ENCODE data around the gene CRACDL.

The CRACDL gene

GRCh38 chr2:98923244-98923940 lies 12.6 kb downstream of the CRACDL start:
- Histone ChIP-seq H4K91ac (ENCODE audit: low read depth, low read length, poor library complexity) (no peak overlapping the region), H3K4me3 (ENCODE audit: low read length in 2 of 2) (no peak overlapping the region), H2AFZ (ENCODE audit: low read length) (no peak overlapping the region), H3K79me1 (ENCODE audit: low read depth, low read length) (no peaks in the 10 kb centered on the region), H2BK120ac (ENCODE audit: low read depth, low read length) (no peak overlapping the region), H2AK5ac (ENCODE audit: low read depth, low read length) (no peak overlapping the region), H2BK15ac (ENCODE audit: low read length) (no peak overlapping the region), H3K4me1 (ENCODE audit: control insufficient read depth in 2 of 2, insufficient read depth in 1 of 2, low read depth in 1 of 2, low read length in 2 of 2) (no peaks in the 10 kb centered on the region), H3K4me2 (ENCODE audit: insufficient read depth, low read length, poor library complexity, severe bottlenecking) (no peak overlapping the region), H3K18ac (ENCODE audit: low read length) (no peak overlapping the region), H3K9me3 (replicated peaks in 1 of 2; ENCODE audit: control insufficient read depth in 2 of 2, insufficient read depth in 1 of 2, low read depth in 1 of 2, low read length in 2 of 2) (no peaks in the 10 kb centered on the region), H2BK12ac (ENCODE audit: low read length) (no peak overlapping the region), H3K27ac (replicated peaks; ENCODE audit: low read length) (no peak overlapping the region), H3K23ac (ENCODE audit: low read depth, low read length, poor library complexity) (no peak overlapping the region), H3K27me3 (ENCODE audit: control insufficient read depth in 3 of 3, insufficient read depth in 3 of 3, low read depth in 1 of 3, low read length in 3 of 3) (no peaks in the 10 kb centered on the region), H4K8ac (ENCODE audit: low read depth, low read length) (no peak overlapping the region), H3K9ac (ENCODE audit: low read depth, low read length, poor library complexity) (no peak overlapping the region), H3K4ac (ENCODE audit: low read length) (no peak overlapping the region), H3K36me3 (replicated peaks in 1 of 2; ENCODE audit: control insufficient read depth in 2 of 2, insufficient read depth in 2 of 2, low read length in 2 of 2) (no peaks in the 10 kb centered on the region), H2BK5ac (ENCODE audit: low read length) (no peak overlapping the region), H3K14ac (ENCODE audit: low read length) (no peak overlapping the region)
- no peak for DNase-seq (ENCODE audit: low spot score)
- no CpG with 5 or more reads among the region's 1 CpG for WGBS, 2 donors (ENCODE audit: extremely low coverage in 2 of 2, insufficient read length in 2 of 2, insufficient replicate concordance in 1 of 2)

GRCh38 chr2:98921062-98921461 lies 15.0 kb downstream of the CRACDL start:
- H3K36me3 ChIP-seq (replicated peaks in 1 of 2; ENCODE audit: control insufficient read depth in 2 of 2, insufficient read depth in 2 of 2, low read length in 2 of 2), result no peaks in the 10 kb centered on the region
- no peak overlapping the region for H4K91ac ChIP-seq (ENCODE audit: low read depth, low read length, poor library complexity)
- H3K27me3 ChIP-seq (ENCODE audit: control insufficient read depth in 3 of 3, insufficient read depth in 3 of 3, low read depth in 1 of 3, low read length in 3 of 3), result no peaks in the 10 kb centered on the region
- H3K18ac ChIP-seq (ENCODE audit: low read length), result no peak overlapping the region
- DNase-seq (ENCODE audit: low spot score), result no peak
- H4K8ac ChIP-seq (ENCODE audit: low read depth, low read length), result no peak overlapping the region
- H3K14ac ChIP-seq (ENCODE audit: low read length), result no peak overlapping the region
- no peak overlapping the region for H3K4me3 ChIP-seq (ENCODE audit: low read length in 2 of 2)
- H2AFZ ChIP-seq (ENCODE audit: low read length), result no peak overlapping the region
- WGBS, 2 donors (ENCODE audit: extremely low coverage in 2 of 2, insufficient read length in 2 of 2, insufficient replicate concordance in 1 of 2), result no CpG with 5 or more reads among the region's 9 CpGs
- no peak overlapping the region for H3K27ac ChIP-seq (replicated peaks; ENCODE audit: low read length)
- no peak overlapping the region for H3K23ac ChIP-seq (ENCODE audit: low read depth, low read length, poor library complexity)
- no peak overlapping the region for H2BK12ac ChIP-seq (ENCODE audit: low read length)
- H3K4ac ChIP-seq (ENCODE audit: low read length), result no peak overlapping the region
- no peak overlapping the region for H3K4me2 ChIP-seq (ENCODE audit: insufficient read depth, low read length, poor library complexity, severe bottlenecking)
- no peak overlapping the region for H2BK120ac ChIP-seq (ENCODE audit: low read depth, low read length)
- no peak overlapping the region for H2AK5ac ChIP-seq (ENCODE audit: low read depth, low read length)
- no peak overlapping the region for H3K9ac ChIP-seq (ENCODE audit: low read depth, low read length, poor library complexity)
- H2BK15ac ChIP-seq (ENCODE audit: low read length), result no peak overlapping the region
- H2BK5ac ChIP-seq (ENCODE audit: low read length), result no peak overlapping the region
- no peaks in the 10 kb centered on the region for H3K9me3 ChIP-seq (replicated peaks in 1 of 2; ENCODE audit: control insufficient read depth in 2 of 2, insufficient read depth in 1 of 2, low read depth in 1 of 2, low read length in 2 of 2)
- no peaks in the 10 kb centered on the region for H3K79me1 ChIP-seq (ENCODE audit: low read depth, low read length)
- peaks cover 0 to 6% of the 10 kb centered on the region in 2 donors for H3K4me1 ChIP-seq (ENCODE audit: control insufficient read depth in 2 of 2, insufficient read depth in 1 of 2, low read depth in 1 of 2, low read length in 2 of 2)

- no peak overlapping the region for H2AK5ac ChIP-seq (ENCODE audit: low read depth, low read length)
- DNase-seq (ENCODE audit: low spot score), result no peak
- no peak overlapping the region for H4K8ac ChIP-seq (ENCODE audit: low read depth, low read length)
- H4K91ac ChIP-seq (ENCODE audit: low read depth, low read length, poor library complexity), result no peak overlapping the region
- no peak overlapping the region for H2BK12ac ChIP-seq (ENCODE audit: low read length)
- no peaks in the 10 kb centered on the region for H3K79me1 ChIP-seq (ENCODE audit: low read depth, low read length)
- no peak overlapping the region for H2BK120ac ChIP-seq (ENCODE audit: low read depth, low read length)
- WGBS, 2 donors (ENCODE audit: extremely low coverage in 2 of 2, insufficient read length in 2 of 2, insufficient replicate concordance in 1 of 2), result no CpG with 5 or more reads among the region's 4 CpGs
- H3K36me3 ChIP-seq (replicated peaks in 1 of 2; ENCODE audit: control insufficient read depth in 2 of 2, insufficient read depth in 2 of 2, low read length in 2 of 2), result no peaks in the 10 kb centered on the region
- no peak overlapping the region for H2BK15ac ChIP-seq (ENCODE audit: low read length)
- H3K27ac ChIP-seq (replicated peaks; ENCODE audit: low read length), result no peak overlapping the region
- H3K14ac ChIP-seq (ENCODE audit: low read length), result no peak overlapping the region
- H3K4me3 ChIP-seq (ENCODE audit: low read length in 2 of 2), result no peak overlapping the region
- no peak overlapping the region for H3K4ac ChIP-seq (ENCODE audit: low read length)
- no peak overlapping the region for H2AFZ ChIP-seq (ENCODE audit: low read length)
- H2BK5ac ChIP-seq (ENCODE audit: low read length), result no peak overlapping the region
- no peak overlapping the region for H3K4me2 ChIP-seq (ENCODE audit: insufficient read depth, low read length, poor library complexity, severe bottlenecking)
- no peak overlapping the region for H3K23ac ChIP-seq (ENCODE audit: low read depth, low read length, poor library complexity)
- no peak overlapping the region for H3K9ac ChIP-seq (ENCODE audit: low read depth, low read length, poor library complexity)
- H3K27me3 ChIP-seq (ENCODE audit: control insufficient read depth in 3 of 3, insufficient read depth in 3 of 3, low read depth in 1 of 3, low read length in 3 of 3), result no peaks in the 10 kb centered on the region
- H3K4me1 ChIP-seq (ENCODE audit: control insufficient read depth in 2 of 2, insufficient read depth in 1 of 2, low read depth in 1 of 2, low read length in 2 of 2), result peaks cover 0 to 8% of the 10 kb centered on the region in 2 donors
- H3K18ac ChIP-seq (ENCODE audit: low read length), result no peak overlapping the region
- no peaks in the 10 kb centered on the region for H3K9me3 ChIP-seq (replicated peaks in 1 of 2; ENCODE audit: control insufficient read depth in 2 of 2, insufficient read depth in 1 of 2, low read depth in 1 of 2, low read length in 2 of 2)
Observed at GRCh38 chr2:98917031-98917471, 19.0 kb downstream of the CRACDL start.

GRCh38 chr2:98915751-98916358 lies 20.2 kb downstream of the CRACDL start:
- Histone ChIP-seq H4K8ac (ENCODE audit: low read depth, low read length) (no peak overlapping the region), H2BK15ac (ENCODE audit: low read length) (peak overlapping the region; percentile 24), H3K36me3 (replicated peaks in 1 of 2; ENCODE audit: control insufficient read depth in 2 of 2, insufficient read depth in 2 of 2, low read length in 2 of 2) (no peaks in the 10 kb centered on the region), H2BK120ac (ENCODE audit: low read depth, low read length) (no peak overlapping the region), H2BK5ac (ENCODE audit: low read length) (no peak overlapping the region), H2BK12ac (ENCODE audit: low read length) (no peak overlapping the region), H3K27me3 (ENCODE audit: control insufficient read depth in 3 of 3, insufficient read depth in 3 of 3, low read depth in 1 of 3, low read length in 3 of 3) (no peaks in the 10 kb centered on the region), H3K4ac (ENCODE audit: low read length) (no peak overlapping the region), H3K27ac (replicated peaks; ENCODE audit: low read length) (no peak overlapping the region), H3K18ac (ENCODE audit: low read length) (peak overlapping the region; percentile 84), H3K79me1 (ENCODE audit: low read depth, low read length) (no peaks in the 10 kb centered on the region), H3K14ac (ENCODE audit: low read length) (no peak overlapping the region), H4K91ac (ENCODE audit: low read depth, low read length, poor library complexity) (no peak overlapping the region), H3K4me3 (ENCODE audit: low read length in 2 of 2) (no peak overlapping the region), H3K9me3 (replicated peaks in 1 of 2; ENCODE audit: control insufficient read depth in 2 of 2, insufficient read depth in 1 of 2, low read depth in 1 of 2, low read length in 2 of 2) (no peaks in the 10 kb centered on the region), H3K9ac (ENCODE audit: low read depth, low read length, poor library complexity) (no peak overlapping the region), H2AFZ (ENCODE audit: low read length) (no peak overlapping the region), H3K23ac (ENCODE audit: low read depth, low read length, poor library complexity) (peak overlapping the region; percentile 8), H3K4me1 (ENCODE audit: control insufficient read depth in 2 of 2, insufficient read depth in 1 of 2, low read depth in 1 of 2, low read length in 2 of 2) (peaks cover 0 to 8% of the 10 kb centered on the region in 2 donors), H3K4me2 (ENCODE audit: insufficient read depth, low read length, poor library complexity, severe bottlenecking) (no peak overlapping the region), H2AK5ac (ENCODE audit: low read depth, low read length) (no peak overlapping the region)
- no CpG with 5 or more reads among the region's 9 CpGs for WGBS, 2 donors (ENCODE audit: extremely low coverage in 2 of 2, insufficient read length in 2 of 2, insufficient replicate concordance in 1 of 2)
- no peak for DNase-seq (ENCODE audit: low spot score)

Data from neuronal stem cell (in vitro differentiated cells).